Measurements from ENCODE around the gene CIB2. TPM values are rescaled to one million over a fixed set of nuclear protein-coding genes. Genes with fewer than 3 reads are reported as not detected.

CIB2 gene
- total RNA-seq, 1 donor from 2014 or later = 10.1 TPM

DNA sequence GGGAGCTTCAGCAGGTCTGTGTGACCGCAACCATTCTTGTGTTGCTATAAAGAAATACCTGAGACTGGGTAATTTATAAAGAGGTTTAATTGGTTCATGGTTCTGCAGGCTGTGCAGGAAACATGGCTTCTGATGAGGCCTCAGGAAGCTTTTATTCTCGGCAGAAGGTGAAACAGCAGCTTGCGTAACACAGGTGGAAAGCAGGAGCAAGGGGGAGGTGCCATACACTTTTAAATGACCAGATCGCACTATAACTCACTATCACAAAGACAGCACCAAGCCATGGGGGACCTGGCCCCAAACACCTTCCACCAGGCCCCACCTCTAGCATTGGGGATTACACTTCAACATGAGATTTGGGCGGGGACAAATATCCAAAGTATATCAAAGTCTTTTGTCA lies 8.3 kb upstream of the CIB2 start:
- no peak for DNase-seq (ENCODE audit: low read depth)
- no peak overlapping the region for H3K4me3 ChIP-seq (ENCODE audit: low read depth, low read length)
- TF ChIP-seq, protein P1, sequence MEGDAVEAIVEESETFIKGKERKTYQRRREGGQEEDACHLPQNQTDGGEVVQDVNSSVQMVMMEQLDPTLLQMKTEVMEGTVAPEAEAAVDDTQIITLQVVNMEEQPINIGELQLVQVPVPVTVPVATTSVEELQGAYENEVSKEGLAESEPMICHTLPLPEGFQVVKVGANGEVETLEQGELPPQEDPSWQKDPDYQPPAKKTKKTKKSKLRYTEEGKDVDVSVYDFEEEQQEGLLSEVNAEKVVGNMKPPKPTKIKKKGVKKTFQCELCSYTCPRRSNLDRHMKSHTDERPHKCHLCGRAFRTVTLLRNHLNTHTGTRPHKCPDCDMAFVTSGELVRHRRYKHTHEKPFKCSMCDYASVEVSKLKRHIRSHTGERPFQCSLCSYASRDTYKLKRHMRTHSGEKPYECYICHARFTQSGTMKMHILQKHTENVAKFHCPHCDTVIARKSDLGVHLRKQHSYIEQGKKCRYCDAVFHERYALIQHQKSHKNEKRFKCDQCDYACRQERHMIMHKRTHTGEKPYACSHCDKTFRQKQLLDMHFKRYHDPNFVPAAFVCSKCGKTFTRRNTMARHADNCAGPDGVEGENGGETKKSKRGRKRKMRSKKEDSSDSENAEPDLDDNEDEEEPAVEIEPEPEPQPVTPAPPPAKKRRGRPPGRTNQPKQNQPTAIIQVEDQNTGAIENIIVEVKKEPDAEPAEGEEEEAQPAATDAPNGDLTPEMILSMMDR (conservative IDR thresholded peaks at IDR 0.05; ENCODE audit: low read depth, low read length) = no peak

DNA sequence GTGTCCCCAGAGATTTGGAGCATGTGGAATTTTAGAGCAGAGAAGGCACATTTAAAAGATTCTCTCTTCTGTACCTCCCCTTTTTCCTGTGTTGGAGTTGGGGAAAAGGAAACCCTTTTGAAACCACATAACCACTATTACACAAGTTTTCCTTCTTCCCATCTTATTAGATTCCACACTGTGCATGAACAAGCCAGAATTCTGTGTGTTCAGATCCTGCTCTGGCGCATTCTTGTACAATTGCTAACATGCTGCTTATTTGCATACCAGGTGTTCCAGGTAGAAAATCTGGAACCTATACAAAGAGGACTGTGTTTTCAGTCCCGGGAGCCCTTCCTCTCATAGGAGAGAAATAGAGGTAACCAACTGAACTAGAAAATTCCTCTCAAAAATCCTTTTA lies 2.6 kb upstream of the CIB2 start:
- TF ChIP-seq, protein P1 (conservative IDR thresholded peaks at IDR 0.05; ENCODE audit: low read depth, low read length) = no peak
- no peak overlapping the region for H3K4me3 ChIP-seq (ENCODE audit: low read depth, low read length)
- no peak for DNase-seq (ENCODE audit: low read depth)

DNA sequence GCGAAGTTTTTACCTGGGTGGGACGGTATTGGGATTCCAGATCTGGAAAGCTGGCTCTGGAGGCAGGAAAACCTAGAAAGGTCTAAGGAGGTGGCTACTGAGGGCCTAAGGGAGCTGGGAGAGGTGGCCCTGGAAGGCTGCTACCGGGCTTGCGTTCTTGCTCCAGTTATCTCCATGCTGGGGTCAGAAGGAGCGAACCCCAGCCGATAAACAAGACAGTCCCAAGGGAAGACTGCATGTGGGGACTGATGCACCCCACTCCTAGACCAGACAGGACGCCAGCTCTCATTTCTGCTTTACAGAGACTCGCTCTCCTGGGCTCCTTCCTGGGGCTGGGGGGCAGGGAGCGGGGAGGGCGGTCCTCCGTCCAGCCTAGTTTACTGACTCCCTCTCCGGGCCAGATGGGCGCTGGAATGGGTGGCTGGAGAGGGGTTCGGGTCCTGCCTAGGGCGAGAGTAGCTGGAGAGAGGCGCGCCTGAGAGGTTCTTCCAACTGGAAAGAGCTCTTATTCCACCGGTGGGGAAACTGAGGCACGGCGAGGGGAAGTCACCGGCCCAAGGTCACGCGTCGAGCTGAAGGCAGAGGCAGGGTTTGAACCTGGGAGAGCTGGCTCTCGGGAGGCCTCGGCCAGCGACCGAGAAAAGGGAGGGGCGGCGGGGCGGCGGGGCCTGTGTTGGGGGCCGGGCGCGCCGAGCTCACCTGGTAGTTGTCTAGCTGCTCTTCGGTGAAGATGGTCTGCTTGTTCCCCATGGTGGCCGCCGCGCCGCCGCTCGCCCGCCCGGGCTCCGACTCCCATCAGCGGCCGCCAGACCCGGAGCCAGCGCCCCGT lies 565 bp downstream of the CIB2 start:
- DNase-seq (ENCODE audit: low read depth) = no peak
- TF ChIP-seq, protein P1 (conservative IDR thresholded peaks at IDR 0.05; ENCODE audit: low read depth, low read length) = no peak

DNA sequence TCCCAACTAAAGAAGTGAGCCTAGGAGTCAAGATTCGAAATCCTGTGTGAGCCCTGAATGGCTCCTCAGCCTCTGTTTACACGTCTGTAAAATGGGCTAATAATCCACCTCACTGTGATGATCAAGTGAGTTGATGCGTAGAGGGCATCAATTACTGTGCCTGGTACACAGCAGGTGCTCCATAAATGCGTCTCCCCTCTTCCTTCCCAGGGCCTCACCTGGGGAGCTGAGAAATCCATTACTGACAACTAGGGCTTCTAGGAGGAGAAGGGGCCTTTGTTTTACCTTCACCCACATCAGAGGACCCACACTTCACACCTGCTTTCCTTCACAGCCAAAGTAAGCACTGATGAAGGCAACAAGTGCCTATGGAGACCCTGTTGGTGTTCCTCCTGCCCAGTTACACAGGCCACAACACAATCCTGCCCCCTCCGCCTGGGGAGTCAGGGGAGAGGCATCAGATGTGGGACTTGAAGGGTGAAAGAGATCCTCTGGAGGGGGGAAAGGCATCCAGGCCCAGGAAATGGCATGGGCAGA lies 1.4 kb downstream of the CIB2 start:
- TF ChIP-seq, protein P1 (conservative IDR thresholded peaks at IDR 0.05; ENCODE audit: low read depth, low read length) = no peak
- no peak overlapping the region for H3K4me3 ChIP-seq (ENCODE audit: low read depth, low read length)
- DNase-seq (ENCODE audit: low read depth) = no peak

More for the DNA sequence above, 565 bp downstream of the CIB2 start:
- peak overlapping the region; percentile 66 for H3K4me3 ChIP-seq (ENCODE audit: low read depth, low read length)

DNA sequence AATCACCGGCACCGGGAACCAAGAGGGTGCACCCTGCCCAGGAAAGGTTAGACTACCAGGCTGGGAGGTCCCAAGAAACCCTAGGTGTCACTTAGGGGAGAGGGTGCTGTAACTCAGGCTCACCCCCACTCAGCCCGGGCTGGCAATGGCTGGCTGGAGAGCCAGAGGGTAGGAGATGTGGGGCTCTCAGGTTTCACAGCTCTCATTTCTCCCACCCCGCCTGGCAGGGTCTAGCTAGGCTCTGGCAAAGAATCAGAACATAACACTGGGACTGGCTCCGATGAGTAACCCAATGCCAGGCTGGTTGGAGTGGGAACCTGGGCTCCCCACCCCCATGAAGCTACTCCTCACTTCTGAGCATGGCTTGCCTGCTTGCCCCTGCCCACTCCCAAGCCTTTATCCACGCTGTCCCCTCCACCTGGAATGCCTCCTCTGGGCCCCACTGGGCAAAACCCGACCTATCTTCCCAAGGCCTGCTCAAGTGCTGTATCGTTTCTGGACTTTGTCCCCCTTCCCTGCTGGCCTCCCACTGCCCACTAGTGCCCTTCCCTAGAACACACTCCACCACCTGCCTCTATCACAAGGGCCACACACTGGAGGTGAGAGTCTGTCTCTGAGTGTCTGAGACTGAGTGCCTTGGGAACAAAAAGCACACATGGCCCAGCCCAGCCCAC lies 2.0 kb downstream of the CIB2 start:
- no peak for DNase-seq (ENCODE audit: low read depth)
- TF ChIP-seq, protein P1 (conservative IDR thresholded peaks at IDR 0.05; ENCODE audit: low read depth, low read length) = no peak
- H3K4me3 ChIP-seq (ENCODE audit: low read depth, low read length) = no peak overlapping the region

DNA sequence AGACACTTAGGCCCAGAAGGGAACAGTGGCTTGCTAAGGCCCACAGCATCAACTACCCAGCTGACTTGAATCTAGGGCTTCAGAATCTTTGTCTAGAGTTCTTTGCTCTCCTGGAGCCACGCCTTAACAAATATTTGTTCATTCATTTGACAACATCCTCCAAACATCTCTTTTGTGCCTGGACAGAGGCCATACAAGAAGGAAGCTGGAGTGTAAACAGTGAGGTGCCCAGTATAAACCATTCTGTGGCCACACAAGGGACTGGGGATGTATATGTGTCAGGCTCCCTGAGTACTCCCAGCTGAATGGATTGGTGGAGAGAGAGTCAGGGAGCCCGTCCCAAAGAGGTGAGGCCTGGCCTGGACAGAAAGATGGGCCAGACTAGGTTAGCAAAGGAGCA lies 3.4 kb downstream of the CIB2 start:
- TF ChIP-seq, protein P1 (conservative IDR thresholded peaks at IDR 0.05; ENCODE audit: low read depth, low read length) = no peak
- H3K4me3 ChIP-seq (ENCODE audit: low read depth, low read length) = no peak overlapping the region
- DNase-seq (ENCODE audit: low read depth) = no peak

Data from epithelial cell of proximal tubule (primary cell).